Endothelial cell of umbilical vein (primary cell): Measurements from ENCODE around the gene PCGF1. TPM values are rescaled to one million over a fixed set of nuclear protein-coding genes. Genes with fewer than 3 reads are reported as not detected.

Experiments used
- BruUV-seq: library from RNA; stranded (reverse); fragments of 400-500 nt; replicated peaks from 2 replicates; lab custom pipeline; 2021; lab: Mats Ljungman, UMichigan
- CTCF ChIA-PET: fragments of 300-600, 350-600 bp; sonication (Branson Sonifier 250); formaldehyde crosslinking; loops from one replicate; lab custom pipeline; 2021; ENCODE audit warnings: antibody characterized with exemption, inconsistent platforms; lab: Charles Lee
- POLR2A ChIA-PET: fragments of 300-600, 350-600 bp; sonication (Branson Sonifier 250); formaldehyde crosslinking; loops from one replicate; lab custom pipeline; 2021; ENCODE audit warnings: antibody characterized with exemption, inconsistent platforms; lab: Charles Lee
- DNase-seq: peaks from one replicate; pipeline ENCODE4 v3.0.0-alpha.2; 2011; ENCODE audit warnings: low read depth, low spot score
- FAIRE-seq: peaks from 2 replicates; lab custom pipeline; 2011; peaks lifted over from hg19 to GRCh38; lab: Jason Lieb, UNC
- H2AFZ ChIP-seq: 2 replicates; pipeline ENCODE4 v1.6.0; 2012; ENCODE audit warnings: low read depth, low read length, control low read depth, inconsistent platforms
- H3K27ac ChIP-seq: 2 replicates; pipeline ENCODE4 v1.5.1; 2011; ENCODE audit warnings: low read depth, mild to moderate bottlenecking, control low read depth, low read length, moderate library complexity; ENCODE audit not compliant: insufficient read depth
- H3K27me3 ChIP-seq, 2 experiments: 2 replicates each; pipeline versions ENCODE4 v1.6.0 to v1.6.1; 2011; ENCODE audit warnings: low read length in 2 of 2, mixed read lengths in 1 of 2; ENCODE audit not compliant: control insufficient read depth in 2 of 2, insufficient read depth in 2 of 2
- H3K36me3 ChIP-seq, 2 experiments: 2 replicates in 1 of 2; 3 replicates in 1 of 2; pipeline ENCODE4 v1.5.1; 2011; ENCODE audit warnings: low read length in 2 of 2, mild to moderate bottlenecking in 1 of 2, moderate library complexity in 1 of 2; ENCODE audit not compliant: control insufficient read depth in 2 of 2, insufficient read depth in 2 of 2; ENCODE audit errors: extremely low read depth in 1 of 2
- H3K4me1 ChIP-seq: 3 replicates; pipeline ENCODE4 v1.5.1; 2011; ENCODE audit warnings: mild to moderate bottlenecking, low read length; ENCODE audit not compliant: control insufficient read depth, insufficient read depth; ENCODE audit errors: extremely low read depth
- H3K4me2 ChIP-seq: 2 replicates; pipeline ENCODE4 v1.6.1; 2011; ENCODE audit warnings: low read length, control low read depth, mixed read lengths; ENCODE audit not compliant: insufficient read depth
- H3K4me3 ChIP-seq, 3 experiments: fragments of 200-600 bp in 1 of 3; sonication (generic), shearing (Covaris generic) in 1 of 3; replicated peaks in 1 of 3; 2 replicates each; pipeline ENCODE4 v1.5.1; 2011 to 2016; ENCODE audit warnings: control low read depth in 3 of 3, low read length in 3 of 3, mild to moderate bottlenecking in 2 of 3, inconsistent platforms in 1 of 3, low read depth in 1 of 3, moderate library complexity in 1 of 3; ENCODE audit not compliant: insufficient read depth in 1 of 3
- H3K79me2 ChIP-seq: 2 replicates; pipeline ENCODE4 v1.6.0; 2012; ENCODE audit warnings: low read length, inconsistent platforms; ENCODE audit not compliant: control insufficient read depth, insufficient read depth
- H3K9ac ChIP-seq: replicated peaks from 2 replicates; pipeline ENCODE3; 2011; ENCODE audit warnings: low read length, control low read depth; ENCODE audit not compliant: insufficient read depth; ENCODE audit errors: extremely low read depth
- H3K9me1 ChIP-seq: replicated peaks from 3 replicates; pipeline ENCODE4 v1.6.0; 2011; ENCODE audit warnings: mild to moderate bottlenecking, low read length; ENCODE audit not compliant: control insufficient read depth, insufficient read depth; ENCODE audit errors: extremely low read depth
- H3K9me3 ChIP-seq: replicated peaks from 2 replicates; pipeline ENCODE4 v1.5.1; 2012; ENCODE audit warnings: low read length, inconsistent platforms; ENCODE audit not compliant: control insufficient read depth, insufficient read depth
- H4K20me1 ChIP-seq: replicated peaks from 2 replicates; pipeline ENCODE3; 2011; ENCODE audit warnings: mild to moderate bottlenecking, low read length; ENCODE audit not compliant: control insufficient read depth, insufficient read depth; ENCODE audit errors: extremely low read depth
- CTCF ChIP-seq, 2 donors: IDR thresholded peaks; 1 replicate in 1 of 2; 2 replicates in 1 of 2; pipeline ENCODE4 v1.5.1; 2011; ENCODE audit warnings: low read length in 2 of 2, mild to moderate bottlenecking in 2 of 2, moderate library complexity in 2 of 2, control low read depth in 1 of 2, inconsistent platforms in 1 of 2, low read depth in 1 of 2; ENCODE audit not compliant: insufficient read depth in 1 of 2; ENCODE audit errors: extremely low read depth in 1 of 2
- EZH2 ChIP-seq: IDR thresholded peaks from 2 replicates; pipeline ENCODE4 v1.6.1; 2012; ENCODE audit warnings: borderline replicate concordance, low read depth, mild to moderate bottlenecking, moderate library complexity, low read length, inconsistent platforms; ENCODE audit not compliant: severe bottlenecking
- FOS ChIP-seq: IDR thresholded peaks from 2 replicates; pipeline ENCODE4 v1.6.1; 2011; ENCODE audit warnings: mild to moderate bottlenecking, low read length, moderate library complexity, borderline replicate concordance; ENCODE audit not compliant: insufficient read depth
- GATA2 ChIP-seq: IDR thresholded peaks from 2 replicates; pipeline ENCODE4 v1.7.0; 2011; ENCODE audit warnings: low read depth, mild to moderate bottlenecking, moderate library complexity, mixed read lengths, low read length; ENCODE audit not compliant: insufficient read length, insufficient read depth
- JUN ChIP-seq: IDR thresholded peaks from 2 replicates; pipeline ENCODE4 v1.6.1; 2011; ENCODE audit warnings: borderline replicate concordance, low read depth; ENCODE audit not compliant: insufficient read length, insufficient read depth
- MAX ChIP-seq: IDR thresholded peaks from 2 replicates; pipeline ENCODE4 v1.6.1; 2011; ENCODE audit not compliant: insufficient read depth, insufficient read length
- MYC ChIP-seq: IDR thresholded peaks from one replicate; pipeline ENCODE4 v1.6.1; 2011; ENCODE audit warnings: mild to moderate bottlenecking, low read depth, low read length
- POLR2A ChIP-seq: IDR thresholded peaks from 2 replicates; pipeline ENCODE4 v1.6.1; 2012; ENCODE audit warnings: low read depth, mild to moderate bottlenecking, control low read depth, low read length
- POLR2AphosphoS5 ChIP-seq: IDR thresholded peaks from 2 replicates; pipeline ENCODE4 v1.6.1; 2012; ENCODE audit warnings: low read depth, mild to moderate bottlenecking, control low read depth, low read length, moderate library complexity; ENCODE audit not compliant: insufficient read depth
- dilution Hi-C: fragments of 300-500 bp; cut with MboI; formaldehyde crosslinking; loops from one replicate; pipeline ENCODE4 v1.15.0; 2019; ENCODE audit warnings: low sequenced_read_pairs; ENCODE audit not compliant: extremely low pct_ligation_motif_present
- intact Hi-C: fragments of 100-400 bp; cut with micrococcal nuclease; formaldehyde crosslinking; loops from one replicate; pipeline ENCODE4 v1.10.0; 2022
- polyA plus RNA-seq, 4 experiments: library from polyadenylated mRNA; depleted of rRNA in 3 of 4; stranded (reverse) in 3 of 4; unstranded in 1 of 4; fragments of >200 nt; gene quantifications; 2 replicates each; pipeline versions ENCODE4 v1.2.1 to v1.2.3, GENCODE V29; 2011 to 2012; ENCODE audit warnings: missing spikeins in 1 of 4
- total RNA-seq: library from RNA; stranded (reverse); gene quantifications from 2 replicates; pipeline ENCODE4 v1.2.3, GENCODE V29; 2021

PCGF1 gene
- total and polyA plus RNA-seq, 2 donors (not counting 3 experiments of a cell fraction or from before 2014, with no cell fraction given): 17.4 to 19.2 TPM

DNA sequence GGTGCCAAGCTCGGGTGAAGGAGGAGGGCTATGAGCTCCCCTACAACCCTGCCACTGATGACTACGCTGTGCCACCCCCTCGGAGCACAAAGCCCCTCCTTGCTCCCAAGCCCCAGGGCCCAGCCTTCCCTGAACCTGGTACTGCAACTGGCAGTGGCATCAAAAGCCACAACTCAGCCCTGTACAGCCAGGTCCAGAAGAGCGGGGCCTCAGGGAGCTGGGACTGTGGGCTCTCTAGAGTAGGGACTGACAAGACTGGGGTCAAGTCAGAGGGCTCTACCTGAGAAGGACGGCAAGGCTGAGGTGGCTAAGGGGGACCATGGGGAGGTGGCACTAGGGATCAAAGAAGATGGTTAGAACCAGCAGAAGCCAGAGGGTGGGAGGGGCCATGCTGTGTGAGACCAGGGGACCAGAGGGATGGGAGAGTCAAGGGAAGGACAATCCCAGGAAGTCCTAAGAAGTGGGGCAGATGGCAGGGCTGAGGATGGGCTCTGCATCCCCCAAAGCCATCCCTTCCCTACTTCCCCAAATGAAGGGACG, 49.4 kb upstream of the PCGF1 start:
- no TSS peak for BruUV-seq
- peaks cover 0 to 5% of the 10 kb centered on the region in 2 experiments for H3K27me3 ChIP-seq
- H4K20me1 ChIP-seq: no peaks in the 10 kb centered on the region
- H2AFZ ChIP-seq: no peak overlapping the region
- no peak for FAIRE-seq
- H3K9me3 ChIP-seq: no peaks in the 10 kb centered on the region
- no peak for DNase-seq
- no peak overlapping the region for H3K27ac ChIP-seq
- POLR2A ChIA-PET: no interaction called here
- H3K79me2 ChIP-seq: no peaks in the 10 kb centered on the region
- H3K9ac ChIP-seq: no peak overlapping the region
- H3K4me3 ChIP-seq: no peak overlapping the region
- TF ChIP-seq POLR2A (no peak), MYC (no peak), JUN (no peak), GATA2 (no peak), POLR2AphosphoS5 (no peak), CTCF (IDR thresholded peaks at IDR 0.05; ENCODE audit: extremely low read depth in 1 of 2, insufficient read depth in 1 of 2, low read depth in 1 of 2, low read length in 2 of 2) (no peak), FOS (no peak), MAX (no peak), EZH2 (no peak)
- H3K4me2 ChIP-seq: no peak overlapping the region
- CTCF ChIA-PET: no interaction called here
- peaks cover 7% of the 10 kb centered on the region for H3K4me1 ChIP-seq
- peaks cover 0 to 4% of the 10 kb centered on the region in 2 experiments for H3K36me3 ChIP-seq
- dilution Hi-C loops (no loop called here), intact Hi-C loops (no loop called here)
- no peaks in the 10 kb centered on the region for H3K9me1 ChIP-seq
